Calu3 (cell line): Measurements from ENCODE around the gene C2CD4D. TPM values are rescaled to one million over a fixed set of nuclear protein-coding genes. Genes with fewer than 3 reads are reported as not detected.
"Not testable (repeated sequence)": the region's sequence is repeated elsewhere in the genome, so short reads cannot be mapped to it uniquely, and the experiment has no call there.

Source experiments
- BruUV-seq: library from RNA; stranded (reverse); fragments of 400-500 nt; replicated peaks from 2 replicates; lab custom pipeline; 2021; lab: Mats Ljungman, UMichigan
- CTCF ChIA-PET: fragments of 300-600 bp; sonication (Branson Sonifier 250); formaldehyde crosslinking; loops from one replicate; lab custom pipeline; 2022; ENCODE audit warnings: antibody characterized with exemption; lab: Charles Lee
- DNase-seq: peaks from one replicate; pipeline ENCODE4 v3.0.0; 2022
- H3K27ac Mint-ChIP-seq: one replicate; pipeline ENCODE4 v1.8.0; 2022; ENCODE audit warnings: mixed read lengths; ENCODE audit not compliant: unreplicated experiment
- H3K27me3 Mint-ChIP-seq: one replicate; pipeline ENCODE4 v1.8.0; 2022; ENCODE audit warnings: mixed read lengths; ENCODE audit not compliant: unreplicated experiment
- H3K36me3 Mint-ChIP-seq: one replicate; pipeline ENCODE4 v1.8.0; 2022; ENCODE audit warnings: mild to moderate bottlenecking, moderate library complexity, mixed read lengths; ENCODE audit not compliant: insufficient read depth, unreplicated experiment
- H3K4me1 Mint-ChIP-seq: one replicate; pipeline ENCODE4 v1.8.0; 2022; ENCODE audit warnings: mild to moderate bottlenecking, low read depth, mixed read lengths; ENCODE audit not compliant: unreplicated experiment
- H3K4me3 Mint-ChIP-seq: one replicate; pipeline ENCODE4 v1.8.0; 2022; ENCODE audit warnings: mild to moderate bottlenecking, low read depth, moderate library complexity, mixed read lengths; ENCODE audit not compliant: unreplicated experiment
- H3K9me3 Mint-ChIP-seq: one replicate; pipeline ENCODE4 v1.8.0; 2022; ENCODE audit warnings: low read depth, mixed read lengths; ENCODE audit not compliant: unreplicated experiment
- CTCF ChIP-seq: fragments of 200-600 bp; IDR thresholded peaks from one replicate; pipeline ENCODE4 v1.8.0; 2022; ENCODE audit warnings: antibody characterized with exemption; ENCODE audit not compliant: unreplicated experiment
- intact Hi-C: fragments of 100-400 bp; cut with micrococcal nuclease; formaldehyde crosslinking; loops from one replicate; pipeline ENCODE4 v1.10.0; 2022; ENCODE audit not compliant: unreplicated experiment
- total RNA-seq: library from RNA; stranded (reverse); gene quantifications from 2 replicates; pipeline ENCODE4 v1.2.3, GENCODE V29; 2022

The C2CD4D gene
- total RNA-seq, 1 experiment from 2014 or later = 2.5 TPM

DNA sequence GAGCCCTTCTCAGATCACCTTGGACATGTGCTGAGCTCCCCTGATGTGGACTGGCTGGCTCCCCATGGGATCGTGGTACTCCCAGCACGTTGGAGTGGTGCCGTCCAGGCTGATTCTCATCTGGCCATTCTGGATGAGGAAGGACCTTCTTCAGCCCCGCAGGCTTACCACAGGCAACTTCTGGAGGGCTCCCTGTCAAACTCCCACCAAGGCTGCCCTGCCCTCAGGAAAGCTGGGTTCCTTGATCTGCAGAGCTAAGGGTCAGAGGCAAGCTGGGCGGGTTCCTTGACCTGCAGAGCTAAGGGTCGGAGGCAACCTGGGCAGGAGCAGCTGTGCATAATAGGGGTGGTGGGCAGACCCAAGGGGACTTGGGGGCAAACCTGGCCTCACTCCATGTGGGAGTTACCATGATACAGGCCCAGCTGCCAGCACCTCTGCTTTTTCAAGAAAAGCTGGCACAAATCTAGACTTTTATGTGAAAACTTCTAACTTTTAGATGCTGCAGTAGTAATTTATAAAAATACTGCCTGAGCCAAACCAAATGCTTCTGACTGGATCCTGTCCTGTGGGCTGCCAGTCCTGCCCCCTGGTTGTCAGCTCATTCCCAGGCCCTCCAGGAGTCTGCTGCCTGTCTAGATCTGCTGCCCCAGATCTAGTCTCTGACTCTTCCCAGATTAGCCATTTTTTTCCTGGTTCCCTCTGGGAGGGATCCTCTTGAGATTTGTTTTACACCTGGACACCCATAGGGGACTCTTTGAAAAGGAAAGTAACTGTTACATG lies 19.5 kb upstream of the C2CD4D start:
- Mint-ChIP-seq H3K4me3 (no peak overlapping the region), H3K27ac (no peak overlapping the region), H3K9me3 (no peaks in the 10 kb centered on the region), H3K27me3 (peaks cover 17% of the 10 kb centered on the region), H3K36me3 (no peaks in the 10 kb centered on the region), H3K4me1 (no peaks in the 10 kb centered on the region)
- CTCF ChIA-PET = no interaction called here
- DNase-seq = no peak
- TF ChIP-seq CTCF = no peak
- intact Hi-C loops = no loop called here
- BruUV-seq = no TSS peak

DNA sequence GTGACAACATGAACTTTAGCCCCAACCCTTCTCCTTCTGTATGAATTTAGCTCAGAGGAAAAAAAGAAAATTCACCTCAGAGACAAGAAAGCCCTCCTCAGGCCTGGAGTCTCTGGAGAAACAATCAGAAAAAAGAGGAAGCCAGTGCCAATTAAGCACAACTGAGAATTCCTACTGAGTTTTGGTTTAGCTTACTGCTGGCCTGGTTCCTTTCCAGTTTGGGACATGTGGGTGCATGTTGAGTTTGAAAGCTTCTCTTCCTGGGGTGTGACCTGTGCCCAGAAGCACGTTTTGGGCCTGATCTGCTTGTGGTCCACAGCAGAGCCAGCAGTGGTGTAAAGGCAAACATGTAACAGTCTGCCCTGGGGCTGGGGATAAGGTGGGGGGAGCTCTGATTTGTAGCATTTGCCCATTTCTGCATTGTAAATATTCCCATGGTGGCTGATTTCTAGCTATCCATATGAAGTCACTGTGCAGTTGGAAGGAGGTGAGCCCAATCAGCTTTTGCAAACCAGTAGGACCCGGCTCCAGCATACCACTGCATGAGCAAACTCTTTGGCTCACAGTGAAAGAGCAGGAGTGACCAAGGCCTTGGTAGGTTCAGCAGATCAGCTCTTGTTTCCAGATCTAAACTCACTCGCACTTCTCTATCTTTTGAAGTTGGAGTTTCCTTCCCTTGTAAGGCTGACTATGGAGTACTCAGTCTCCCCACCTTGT lies 18.6 kb upstream of the C2CD4D start:
- intact Hi-C loops = no loop called here
- no peaks in the 10 kb centered on the region for H3K4me1 Mint-ChIP-seq
- no peaks in the 10 kb centered on the region for H3K9me3 Mint-ChIP-seq
- H3K27ac Mint-ChIP-seq = no peak overlapping the region
- peaks cover 17% of the 10 kb centered on the region for H3K27me3 Mint-ChIP-seq
- H3K36me3 Mint-ChIP-seq = no peaks in the 10 kb centered on the region
- no peak for DNase-seq
- no TSS peak for BruUV-seq
- no peak overlapping the region for H3K4me3 Mint-ChIP-seq
- CTCF ChIA-PET = no interaction called here
- TF ChIP-seq CTCF = no peak

DNA sequence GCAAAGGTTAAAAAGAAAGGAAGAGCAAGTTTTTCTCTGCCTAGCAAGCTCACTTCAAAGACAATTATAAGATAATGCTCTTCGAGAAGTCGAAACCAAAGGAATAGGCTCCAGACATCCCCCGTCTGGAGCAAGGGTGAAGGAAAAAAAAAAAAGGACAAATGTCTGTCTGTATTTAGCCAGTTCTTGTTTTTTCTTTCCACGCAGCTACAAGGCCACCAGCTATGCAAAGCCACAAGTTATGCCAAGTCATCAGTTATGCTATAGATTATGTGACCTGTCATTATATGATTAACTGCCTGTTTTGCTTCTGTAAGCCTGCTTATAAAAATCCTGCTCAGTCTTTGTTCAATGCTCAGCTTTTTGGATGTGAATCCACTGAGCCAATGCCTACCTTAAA lies 16.3 kb upstream of the C2CD4D start:
- Mint-ChIP-seq H3K27ac (no peak overlapping the region), H3K4me1 (no peaks in the 10 kb centered on the region), H3K36me3 (no peaks in the 10 kb centered on the region), H3K4me3 (no peak overlapping the region), H3K9me3 (no peaks in the 10 kb centered on the region), H3K27me3 (peaks cover 32% of the 10 kb centered on the region)
- TF ChIP-seq CTCF = no peak
- BruUV-seq = no TSS peak
- intact Hi-C loops = no loop called here
- CTCF ChIA-PET = no interaction called here
- no peak for DNase-seq

- H3K36me3 Mint-ChIP-seq, H3K4me1 Mint-ChIP-seq, BruUV-seq, H3K9me3 Mint-ChIP-seq, DNase-seq, CTCF ChIA-PET, H3K4me3 Mint-ChIP-seq, H3K27ac Mint-ChIP-seq, intact Hi-C loops: not testable (repeated sequence)
- H3K27me3 Mint-ChIP-seq = peaks cover 37% of the 10 kb centered on the region
Observed at GRCh38 chr1:151855516-151855915, 15.9 kb upstream of the C2CD4D start.
